ENCODE results near the gene LPAR6.
"Not testable (repeated sequence)": the region's sequence is repeated elsewhere in the genome, so short reads cannot be mapped to it uniquely, and the experiment has no call there.

LPAR6 gene, protein sequence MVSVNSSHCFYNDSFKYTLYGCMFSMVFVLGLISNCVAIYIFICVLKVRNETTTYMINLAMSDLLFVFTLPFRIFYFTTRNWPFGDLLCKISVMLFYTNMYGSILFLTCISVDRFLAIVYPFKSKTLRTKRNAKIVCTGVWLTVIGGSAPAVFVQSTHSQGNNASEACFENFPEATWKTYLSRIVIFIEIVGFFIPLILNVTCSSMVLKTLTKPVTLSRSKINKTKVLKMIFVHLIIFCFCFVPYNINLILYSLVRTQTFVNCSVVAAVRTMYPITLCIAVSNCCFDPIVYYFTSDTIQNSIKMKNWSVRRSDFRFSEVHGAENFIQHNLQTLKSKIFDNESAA

GRCh38 chr13:48412881-48413351 lies at the start of gene LPAR6:
TSS of gene LPAR6 (minus strand) at chr13:48413113. CDS start at chr13:48412423, 690 bp downstream.
- DNase-seq: no peak

GRCh38 chr13:48457578-48458242 lies 44.8 kb upstream of the LPAR6 start:
- no peak for DNase-seq

DNA sequence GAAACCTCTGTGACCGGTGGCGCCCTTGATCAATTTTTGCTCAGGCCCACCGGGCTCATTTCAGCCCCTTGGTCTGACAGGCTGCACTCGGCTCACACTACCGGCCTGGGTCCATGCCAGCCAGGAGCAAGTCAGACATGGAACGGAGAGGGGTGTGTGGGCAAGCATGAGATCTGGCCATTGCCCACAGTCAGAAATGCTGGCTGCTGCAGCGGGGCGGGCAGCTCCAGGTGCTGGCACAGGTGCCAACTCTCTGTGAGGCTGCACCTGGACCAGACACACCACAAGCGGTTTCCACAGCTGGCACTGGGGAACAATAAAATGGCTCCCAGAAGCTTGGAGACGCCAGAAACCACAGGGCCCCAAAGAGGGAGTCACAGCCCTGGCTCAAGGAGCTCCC lies 43.6 kb upstream of the LPAR6 start:
- DNase-seq: no peak

- not testable (repeated sequence) for DNase-seq
Measured at GRCh38 chr13:48451196-48451595, 38.3 kb upstream of the LPAR6 start.

DNA sequence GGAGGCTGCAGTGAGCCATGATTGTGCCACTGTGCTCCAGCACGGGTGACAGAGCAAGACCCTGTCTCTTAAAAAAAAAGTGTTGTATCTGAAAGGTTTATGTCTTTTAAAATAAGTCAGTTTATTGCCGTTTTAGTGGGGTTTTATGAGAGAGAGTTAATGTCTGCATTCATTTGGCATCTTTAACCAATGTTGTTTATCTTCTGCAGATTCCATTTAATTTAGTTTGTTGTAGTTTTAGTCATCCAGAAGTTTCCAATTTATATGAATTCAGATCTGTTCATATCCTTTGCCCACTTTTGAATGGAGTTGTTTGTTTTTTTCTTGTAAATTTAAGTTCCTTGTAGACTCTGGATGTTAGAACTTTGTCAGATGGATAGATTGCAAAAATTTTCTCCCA lies 36.7 kb upstream of the LPAR6 start:
- DNase-seq: no peak

DNA sequence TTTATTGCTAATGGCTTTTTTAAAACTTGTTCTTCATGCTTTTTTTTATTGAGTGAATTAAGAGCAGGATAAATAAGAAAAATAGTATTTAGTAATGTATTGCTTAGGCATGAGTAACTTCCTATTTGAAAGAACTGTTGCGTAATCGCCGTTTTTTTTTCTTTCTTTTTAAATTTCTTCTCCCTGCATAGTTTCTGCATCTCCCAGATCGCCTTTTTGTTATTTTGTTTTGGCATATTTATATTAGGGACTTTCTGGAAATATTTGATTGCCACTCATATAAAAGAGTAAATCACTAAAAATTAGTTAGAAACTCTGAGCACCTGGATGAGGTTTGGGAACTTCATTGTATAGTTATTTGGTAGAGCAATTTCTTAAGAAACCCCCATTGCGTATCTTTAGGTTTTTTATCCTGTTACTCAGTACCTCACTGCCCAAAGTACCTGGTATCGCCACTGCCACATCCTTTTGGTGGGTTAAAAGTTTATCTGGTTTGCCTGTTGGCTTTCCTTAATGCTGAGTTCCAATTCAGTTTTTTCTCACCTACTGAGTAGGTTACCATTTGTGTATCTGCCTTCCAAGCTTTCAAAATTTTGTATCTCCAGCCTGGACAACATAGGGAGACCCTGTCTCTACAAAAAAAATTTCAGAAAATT lies 36.2 kb upstream of the LPAR6 start:
- DNase-seq: no peak

DNA sequence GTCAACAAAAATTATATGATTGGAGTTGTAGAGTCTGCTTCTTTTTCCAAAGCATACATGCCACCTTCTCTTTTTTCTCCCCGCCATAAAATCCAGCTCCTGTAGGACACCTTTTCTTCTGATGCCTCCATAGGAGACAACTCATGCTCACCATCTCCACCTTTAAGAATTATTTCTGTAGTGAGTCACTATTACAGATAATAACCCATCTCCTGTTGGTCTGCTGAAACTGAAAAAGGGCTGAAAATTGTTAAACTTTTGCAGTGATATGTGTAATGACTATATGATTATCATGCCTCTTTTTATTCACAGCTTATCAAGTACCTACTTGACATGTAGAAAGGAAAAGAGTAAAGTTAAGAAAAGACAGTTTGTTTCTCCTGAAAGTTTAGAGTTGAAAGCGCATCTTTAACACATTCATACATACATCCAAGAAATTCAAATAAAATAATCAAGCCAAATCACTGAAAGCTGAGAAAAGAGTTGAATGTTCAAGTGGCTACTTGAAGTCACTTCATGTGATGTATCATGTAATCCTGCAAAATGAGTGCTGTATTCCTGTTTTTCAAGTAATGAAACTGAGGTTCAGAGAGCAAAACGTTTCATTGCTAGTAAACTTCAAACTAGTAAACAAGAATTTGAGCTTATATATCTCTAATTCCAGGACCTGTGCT lies 35.5 kb upstream of the LPAR6 start:
- DNase-seq: no peak

DNA sequence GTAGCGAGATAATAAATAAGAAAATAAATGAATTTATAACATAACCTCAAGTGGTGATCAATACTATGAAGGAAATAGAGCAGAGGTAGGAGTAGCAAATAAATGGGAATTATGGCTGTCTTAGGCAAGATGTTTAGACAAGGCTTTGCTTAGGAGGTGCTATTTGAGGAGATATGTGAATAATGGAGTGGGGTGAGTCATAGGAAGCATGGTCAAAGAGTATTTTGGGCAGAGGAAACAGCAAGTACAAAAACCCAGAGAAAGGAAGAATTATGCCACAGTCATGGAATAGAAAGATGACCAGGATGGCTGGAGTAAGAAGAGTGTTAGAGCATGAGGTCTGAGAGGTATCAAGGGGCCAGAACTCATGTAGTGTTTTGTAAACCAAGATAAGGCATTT lies 33.6 kb upstream of the LPAR6 start:
- DNase-seq: no peak

GRCh38 chr13:48443442-48444208 lies 30.7 kb upstream of the LPAR6 start:
- no peak for DNase-seq

GRCh38 chr13:48437371-48437770 lies 24.5 kb upstream of the LPAR6 start:
- no peak for DNase-seq

GRCh38 chr13:48436661-48437288 lies 23.9 kb upstream of the LPAR6 start:
- no peak for DNase-seq

DNA sequence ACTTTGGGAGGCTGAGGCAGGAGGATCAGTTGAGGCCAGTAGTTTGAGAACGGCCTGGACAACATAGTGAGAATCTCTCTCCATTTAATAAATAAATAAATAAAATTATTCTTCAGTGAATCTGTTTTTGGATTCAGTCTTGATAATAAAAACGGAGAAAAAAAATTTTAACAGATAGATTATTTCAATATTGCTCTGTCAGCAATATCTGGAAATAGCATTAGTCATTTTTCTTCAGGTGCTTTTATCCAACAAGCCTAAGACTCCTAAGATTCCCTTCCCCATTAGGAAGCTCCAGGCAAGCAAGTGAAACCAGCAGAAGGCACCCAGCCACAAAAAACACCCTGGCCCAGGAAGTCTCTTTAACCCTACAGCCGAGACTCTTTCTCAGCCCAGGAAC lies 21.3 kb upstream of the LPAR6 start:
- DNase-seq: no peak

GRCh38 chr13:48431987-48432615 lies 19.2 kb upstream of the LPAR6 start:
- DNase-seq: no peak

DNA sequence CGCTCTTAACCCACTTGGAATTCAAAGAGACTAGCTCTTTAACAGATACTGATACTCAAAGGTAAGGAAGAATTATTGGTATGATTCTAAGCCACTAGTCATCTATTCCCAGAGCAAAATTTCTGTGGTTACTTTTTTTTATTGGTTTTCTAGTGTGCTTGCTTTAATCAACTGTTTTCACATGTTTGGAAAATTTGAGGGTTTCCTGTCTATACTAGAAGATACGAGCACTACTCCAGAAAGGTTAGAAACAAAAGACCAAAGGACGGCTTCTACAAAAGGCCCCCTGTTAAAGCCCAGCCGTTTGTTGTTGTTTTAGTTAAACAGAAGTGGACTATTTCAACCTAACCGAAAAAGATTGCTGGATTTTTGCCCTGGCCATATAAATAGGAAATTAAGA lies 18.5 kb upstream of the LPAR6 start:
- no peak for DNase-seq

DNA sequence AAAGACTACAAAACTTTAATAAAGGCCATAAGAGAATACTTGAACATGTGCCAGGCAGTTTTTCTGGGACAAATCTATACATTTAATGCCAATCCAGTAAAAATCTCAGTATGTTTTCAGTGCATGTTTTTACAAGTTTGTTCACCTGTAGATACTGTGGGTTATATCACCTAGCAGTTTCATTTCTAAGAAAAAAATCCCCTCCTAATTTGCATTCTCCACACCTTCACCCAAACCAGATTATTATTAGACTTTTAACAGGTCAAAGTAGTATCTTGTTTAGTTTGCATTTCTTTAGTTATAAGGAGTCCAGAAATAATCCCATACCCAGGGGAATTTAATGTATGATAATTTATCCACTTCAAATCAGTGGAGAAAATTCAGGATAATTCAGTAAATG lies 17.0 kb upstream of the LPAR6 start:
- DNase-seq: no peak

- DNase-seq: no peak
Measured at GRCh38 chr13:48429036-48429435, 16.1 kb upstream of the LPAR6 start.

DNA sequence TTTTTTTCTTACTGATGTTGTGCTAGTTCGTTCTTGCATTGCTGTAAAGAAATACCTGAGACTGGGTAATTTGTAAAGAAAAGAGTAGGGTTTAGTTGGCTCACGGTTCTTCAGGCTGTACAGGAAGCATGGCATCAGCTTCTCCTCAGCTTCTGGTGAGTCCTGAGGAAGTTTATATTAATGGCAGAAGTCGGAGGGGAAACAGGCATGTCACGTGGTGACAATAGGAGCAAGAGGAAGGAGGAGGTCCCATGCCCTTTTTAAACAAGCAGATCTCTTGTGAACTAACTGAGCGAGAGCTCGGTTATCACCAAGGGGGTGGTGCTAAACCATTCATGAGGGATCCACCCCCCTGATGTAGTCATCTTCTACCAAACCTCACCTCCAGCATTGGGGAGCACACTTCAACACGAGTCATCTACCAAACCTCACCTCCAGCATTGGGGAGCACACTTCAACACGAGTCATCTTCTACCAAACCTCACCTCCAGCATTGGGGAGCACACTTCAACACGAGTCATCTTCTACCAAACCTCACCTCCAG lies 13.9 kb upstream of the LPAR6 start:
- not testable (repeated sequence) for DNase-seq

- no peak for DNase-seq
Measured at GRCh38 chr13:48426052-48426451, 13.1 kb upstream of the LPAR6 start.

GRCh38 chr13:48424212-48424611 lies 11.3 kb upstream of the LPAR6 start:
- no peak for DNase-seq

GRCh38 chr13:48422003-48422402 lies 9.1 kb upstream of the LPAR6 start:
- not testable (repeated sequence) for DNase-seq

GRCh38 chr13:48415516-48415915 lies 2.6 kb upstream of the LPAR6 start:
- DNase-seq: no peak

Data from NCI-H187 (cell line).